Stimulated activated CD4-positive, alpha-beta T cell treated with anti-CD3 and anti-CD28 coated beads, TNF-alpha, amount 100 ng/mL, for 1 hour (primary cell): Measurements from ENCODE around the gene PASK.

Experiments
- DNase-seq, 3 donors: peaks; one replicate each; pipeline ENCODE4 v3.0.0-alpha.2; 2020; ENCODE audit warnings: low read depth in 3 of 3, low spot score in 1 of 3

PASK gene

DNA sequence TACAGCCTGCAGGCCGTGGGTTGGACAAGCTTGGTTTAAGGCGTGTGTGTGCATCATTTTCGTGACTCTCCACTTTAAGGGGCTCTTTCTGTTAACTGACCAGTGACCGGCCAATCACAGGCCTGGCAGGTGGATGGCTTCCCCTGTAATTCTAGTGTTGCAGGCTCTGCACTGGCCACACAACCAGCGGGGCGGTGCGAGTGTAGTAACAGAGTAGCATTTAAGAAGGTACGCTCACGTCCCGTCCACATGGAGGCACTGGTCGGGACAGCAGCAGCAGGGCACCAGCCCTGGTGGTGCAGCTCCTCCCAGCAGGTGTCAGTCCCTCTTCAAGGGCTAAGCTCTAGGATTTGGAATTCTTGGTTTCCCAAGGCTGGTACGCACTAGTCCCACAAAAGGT is 31.2 kb upstream of the PASK start:
- no peak for DNase-seq

DNA sequence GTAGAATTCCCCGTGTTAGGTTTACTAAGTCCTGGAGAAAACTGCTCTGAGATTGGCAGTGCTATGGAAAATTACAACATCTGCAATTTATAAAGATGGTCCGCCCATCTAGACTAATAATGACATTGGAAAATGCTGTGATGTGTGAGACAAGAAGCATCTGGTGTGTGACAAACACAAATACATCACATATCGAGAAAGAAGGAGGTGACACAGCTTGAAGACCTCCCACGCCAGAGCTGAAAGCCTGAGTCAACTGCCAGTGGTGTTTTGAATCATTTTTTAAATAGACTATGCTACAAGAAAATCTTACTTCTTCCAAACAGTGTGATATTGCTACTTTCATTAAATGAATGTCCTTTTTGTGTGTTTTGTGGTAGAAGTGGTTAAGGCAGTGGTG is 30.6 kb upstream of the PASK start:
- DNase-seq: no peak

DNA sequence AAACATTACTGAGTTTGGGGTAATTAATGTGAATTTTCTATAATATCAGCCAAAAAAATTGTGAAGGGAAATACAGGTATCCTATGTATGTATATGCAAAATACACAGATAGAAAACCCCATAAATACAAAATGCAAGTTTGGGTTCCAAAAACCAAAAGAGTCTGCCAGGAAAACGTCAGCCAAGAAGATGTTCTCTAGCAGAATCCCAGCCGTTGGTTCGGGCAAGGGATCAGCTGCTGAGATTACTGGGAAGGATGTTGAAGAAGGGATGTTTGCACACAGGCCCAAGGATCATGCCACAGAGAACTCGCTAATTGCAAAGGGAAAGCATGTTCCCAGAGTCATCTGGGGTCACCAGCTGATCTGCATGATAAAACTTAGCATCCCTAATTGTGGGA is 29.7 kb upstream of the PASK start:
- DNase-seq: no peak

DNA sequence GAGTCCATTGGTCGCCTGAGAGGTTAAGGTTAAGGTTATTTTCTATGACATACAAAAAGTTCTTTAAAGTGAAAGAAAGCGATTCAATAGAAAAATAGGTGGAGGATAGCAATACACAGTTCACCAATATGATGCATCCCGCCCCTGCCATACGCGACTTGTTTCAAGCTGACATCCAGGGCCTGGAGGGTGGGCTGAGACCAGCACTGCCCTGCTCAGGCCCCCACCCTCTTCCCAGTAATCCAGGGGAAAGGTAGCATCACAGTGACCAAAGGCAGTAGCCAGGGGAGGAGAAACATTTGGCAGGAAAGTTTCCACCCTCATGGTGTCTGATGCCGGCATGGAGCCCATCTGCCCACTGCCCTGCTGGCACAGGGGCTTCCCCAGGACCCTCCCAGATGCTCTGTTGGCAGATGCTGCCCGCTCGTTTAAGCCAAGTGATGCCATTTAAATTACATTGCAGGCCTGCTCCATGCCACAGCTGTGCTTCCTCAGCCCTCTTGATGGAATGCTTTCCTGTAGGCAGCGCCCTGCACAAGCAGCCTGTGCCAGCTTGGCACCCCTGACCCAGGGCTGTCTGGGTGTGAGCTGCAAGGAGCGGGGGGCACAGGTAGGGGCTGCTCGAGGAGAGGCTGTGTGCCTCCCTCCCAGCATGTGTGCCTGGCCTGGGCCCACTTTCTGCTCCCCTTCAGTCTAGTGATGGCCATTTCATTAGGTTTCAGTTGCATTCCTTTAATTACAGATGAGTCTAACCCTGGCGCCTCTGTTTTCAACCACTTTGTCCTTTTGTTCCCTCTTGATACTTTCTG is 28.5 kb upstream of the PASK start:
- DNase-seq: no peak

DNA sequence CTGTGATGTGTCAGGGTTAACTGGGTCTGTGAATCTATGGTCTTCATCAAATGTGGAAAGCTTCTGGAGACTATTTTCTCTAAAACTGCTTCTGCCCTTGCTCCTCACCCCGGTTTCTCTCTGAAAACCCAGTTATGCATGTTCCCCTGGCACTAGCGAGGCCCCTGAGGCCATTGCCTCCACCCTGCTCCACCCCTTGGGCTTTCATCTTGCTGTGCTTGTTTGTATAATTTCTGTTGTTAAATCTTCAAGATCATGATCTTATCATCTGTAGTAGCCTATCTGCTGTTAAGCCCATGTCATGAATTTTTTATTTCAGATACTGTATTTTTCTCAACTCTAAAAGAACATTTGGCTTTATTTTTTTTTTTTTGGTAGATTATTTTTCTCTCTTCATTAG is 24.3 kb upstream of the PASK start:
- DNase-seq: no peak

DNA sequence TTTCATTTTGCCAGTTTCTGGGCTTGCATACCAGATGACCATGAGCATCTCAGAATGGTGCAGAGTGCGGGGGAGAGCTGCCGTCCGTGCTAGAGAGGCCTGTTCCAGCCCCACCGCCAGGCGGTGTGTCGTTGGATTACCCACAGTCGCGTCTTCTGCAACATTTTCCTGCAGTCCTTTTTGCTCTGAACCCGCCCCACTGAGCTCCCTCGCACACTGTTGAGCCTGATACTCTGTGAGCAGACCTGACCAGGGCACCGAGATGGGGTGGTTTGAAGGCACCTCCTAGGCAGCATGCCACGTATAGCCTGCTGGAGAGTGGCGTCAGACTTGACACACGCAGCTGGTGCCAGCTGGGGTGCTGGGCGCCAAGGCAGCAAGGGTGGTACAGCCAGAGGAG is 19.1 kb upstream of the PASK start:
- no peak for DNase-seq

DNA sequence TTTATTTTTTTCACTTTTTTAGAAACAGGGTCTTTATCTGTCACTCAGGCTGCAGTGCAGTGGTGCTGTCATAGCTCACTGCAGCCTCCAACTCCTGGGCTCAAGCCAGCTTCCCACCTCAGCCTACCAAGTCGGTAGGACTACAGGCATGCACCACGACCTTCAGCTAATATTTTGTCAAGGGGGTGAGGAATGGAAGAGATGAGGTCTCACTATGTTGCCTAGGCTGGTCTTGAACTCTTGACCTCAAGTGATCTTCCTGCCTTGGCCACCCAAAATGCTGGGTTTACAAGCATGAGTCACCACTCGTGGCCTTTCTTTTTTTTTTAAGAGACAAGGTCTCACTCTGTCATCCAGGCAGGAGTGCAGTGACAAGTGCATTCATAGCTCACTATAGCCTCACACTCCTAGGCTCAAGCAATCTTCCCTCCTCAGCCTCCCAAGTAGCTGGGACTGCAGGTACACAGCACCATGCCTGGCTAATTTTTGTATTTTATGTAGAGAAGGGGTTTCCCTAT is 14.4 kb upstream of the PASK start:
- no peak for DNase-seq

DNA sequence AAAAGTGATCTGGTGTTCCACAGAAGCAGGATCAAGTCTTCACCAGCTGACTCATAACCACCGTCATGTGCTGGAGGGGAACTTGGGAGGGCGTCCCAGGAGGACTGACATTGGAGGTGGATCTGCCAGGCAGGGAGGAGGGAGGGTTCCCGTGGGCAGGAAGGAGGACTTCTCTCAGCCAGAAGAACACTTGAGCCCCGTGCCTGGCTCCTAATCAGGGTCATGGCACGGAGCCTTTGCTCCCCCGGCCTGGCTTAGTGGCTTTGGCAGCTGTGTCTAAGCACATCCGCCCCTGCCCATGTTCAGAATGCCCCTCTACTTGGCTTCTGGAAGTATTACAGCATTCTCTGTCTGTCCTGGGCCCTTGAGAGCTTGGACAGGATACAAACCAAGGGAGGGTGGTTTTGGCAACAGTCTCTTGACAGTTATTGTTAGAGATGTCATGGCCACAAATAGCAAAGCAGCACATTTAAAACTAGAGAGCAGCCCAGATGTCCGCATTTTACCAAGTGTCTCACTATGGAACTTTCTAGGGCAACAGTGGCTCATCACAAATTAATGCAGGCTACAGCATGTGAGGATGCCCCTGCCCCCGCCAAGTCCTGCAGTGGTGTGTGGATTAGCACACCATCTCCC is 12.5 kb upstream of the PASK start:
- no peak for DNase-seq

DNA sequence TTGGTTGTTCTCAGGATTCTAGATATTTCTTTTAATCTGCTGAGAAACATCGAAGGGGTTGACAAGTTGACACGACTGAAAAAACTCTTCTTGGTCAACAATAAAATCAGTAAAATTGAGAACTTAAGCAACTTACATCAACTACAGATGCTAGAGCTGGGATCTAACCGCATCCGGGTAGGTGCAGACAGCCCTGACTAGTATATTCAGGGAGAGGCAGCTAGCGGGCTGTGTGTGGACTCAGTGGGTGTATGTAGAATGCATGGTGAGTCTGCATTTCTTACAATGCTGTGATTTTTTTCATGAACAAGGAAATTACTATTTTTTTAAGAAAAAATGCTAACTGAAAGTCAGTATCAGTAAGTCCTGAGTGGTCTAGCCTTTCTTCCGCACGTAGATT is 11.0 kb upstream of the PASK start:
- no peak for DNase-seq

DNA sequence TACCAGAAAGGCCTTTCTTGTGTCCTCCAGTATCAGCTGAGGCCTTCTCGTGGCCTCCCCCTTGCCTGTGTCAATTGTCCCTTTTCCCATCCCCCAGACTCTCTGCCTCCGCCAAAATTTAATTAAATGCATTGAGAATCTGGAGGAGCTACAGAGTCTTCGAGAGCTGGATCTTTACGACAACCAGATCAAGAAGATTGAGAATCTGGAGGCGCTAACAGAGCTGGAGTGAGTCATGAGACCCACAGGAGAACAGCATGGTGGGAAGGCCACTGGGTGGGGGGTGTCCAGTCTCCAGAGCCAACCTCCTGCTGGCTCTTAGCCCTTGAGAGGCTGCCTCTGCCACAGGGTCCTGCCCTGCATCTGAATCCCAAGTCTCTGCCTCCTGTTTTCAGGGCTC is 9.8 kb upstream of the PASK start:
- DNase-seq: no peak

DNA sequence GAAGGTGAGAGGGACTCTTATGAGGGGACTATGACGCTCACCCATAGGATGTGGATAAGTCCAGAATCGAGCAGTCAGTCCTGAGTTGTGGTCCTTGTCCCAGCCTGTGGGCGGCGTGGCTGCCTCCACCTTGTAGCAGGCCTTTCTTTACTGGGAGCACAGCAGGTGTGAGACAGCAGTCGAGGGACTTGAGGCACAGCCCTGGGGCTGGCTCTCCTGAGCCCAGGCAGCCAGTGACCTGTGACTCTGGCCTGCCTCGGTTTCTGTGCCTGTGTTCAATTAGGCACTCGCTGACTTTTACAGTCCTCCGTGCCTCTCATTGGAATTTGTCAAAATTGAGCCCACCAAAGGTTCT is 9.3 kb upstream of the PASK start:
- DNase-seq: no peak

DNA sequence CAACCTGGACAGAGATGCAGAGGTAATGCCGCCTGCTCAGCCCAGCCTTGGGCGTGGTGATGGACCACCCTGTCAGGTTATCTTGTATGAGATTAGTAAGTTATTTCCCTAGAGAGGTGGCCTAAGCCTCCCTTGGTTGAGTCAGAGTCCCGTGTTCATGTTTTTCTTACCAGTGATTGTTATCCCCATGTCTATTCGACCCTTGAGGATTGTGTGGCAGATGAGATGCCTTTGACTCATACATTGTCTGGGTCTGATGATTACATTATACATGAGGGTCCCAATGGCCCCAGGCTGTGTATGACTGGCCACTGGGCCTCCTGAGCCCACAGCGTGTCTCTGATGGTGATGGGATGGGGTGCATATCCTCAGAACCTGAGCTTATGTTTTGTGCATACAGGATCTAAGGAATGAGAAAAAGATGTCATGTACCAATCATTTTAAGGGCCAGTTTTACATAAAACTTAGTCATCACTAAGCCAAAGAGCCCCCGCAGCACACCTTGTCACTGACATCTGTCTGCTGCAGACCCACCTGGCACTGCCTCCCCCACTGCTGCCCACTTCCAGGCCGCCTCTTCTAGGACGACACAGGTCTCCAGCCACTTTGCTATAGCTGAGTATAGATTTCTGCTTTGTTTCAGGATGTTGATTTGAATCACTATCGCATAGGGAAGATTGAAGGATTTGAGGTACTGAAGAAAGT is 8.7 kb upstream of the PASK start:
- DNase-seq: no peak

DNA sequence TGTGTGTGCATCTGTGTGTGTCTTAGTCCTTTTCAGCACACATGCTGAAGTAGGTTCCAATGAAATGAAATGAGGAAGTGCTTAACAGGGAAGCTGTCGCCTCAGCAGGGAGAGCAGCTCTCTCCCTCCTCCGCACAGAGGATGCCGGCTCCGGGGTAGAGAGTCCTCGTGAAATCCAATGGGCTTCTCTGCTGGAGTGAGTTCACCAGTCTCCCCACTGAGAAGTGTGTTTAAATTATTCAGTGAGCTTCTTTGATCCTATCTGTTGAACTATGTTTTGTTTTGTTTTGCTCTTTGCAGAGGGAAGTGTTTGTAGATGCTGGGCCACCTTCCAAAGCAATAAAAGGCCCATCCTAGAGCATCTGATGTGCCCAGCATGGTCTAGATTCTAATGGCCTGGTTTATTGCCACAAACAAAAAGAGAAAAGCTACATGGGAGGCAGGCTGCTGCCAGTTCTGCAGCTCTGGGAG is 7.7 kb upstream of the PASK start:
- no peak for DNase-seq

DNA sequence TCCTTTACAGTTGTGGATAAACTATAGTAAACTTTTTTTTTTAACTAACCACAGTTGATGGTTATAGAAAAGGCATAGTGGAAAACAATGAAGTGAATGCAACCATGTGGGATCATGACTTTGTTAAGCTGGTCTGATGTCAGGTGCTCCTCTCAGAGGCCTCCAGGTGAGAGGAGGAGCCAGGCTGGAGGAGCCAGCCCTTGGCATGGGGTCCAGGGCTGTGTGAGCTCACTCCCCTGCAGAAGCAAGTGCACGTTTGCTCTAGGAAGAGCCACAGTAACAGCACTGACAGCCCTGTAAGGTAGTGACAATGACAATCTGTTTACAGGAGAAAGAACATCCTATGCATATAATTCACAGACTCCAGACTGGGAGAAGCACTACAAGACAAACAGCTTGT is 6.7 kb upstream of the PASK start:
- DNase-seq: no peak

DNA sequence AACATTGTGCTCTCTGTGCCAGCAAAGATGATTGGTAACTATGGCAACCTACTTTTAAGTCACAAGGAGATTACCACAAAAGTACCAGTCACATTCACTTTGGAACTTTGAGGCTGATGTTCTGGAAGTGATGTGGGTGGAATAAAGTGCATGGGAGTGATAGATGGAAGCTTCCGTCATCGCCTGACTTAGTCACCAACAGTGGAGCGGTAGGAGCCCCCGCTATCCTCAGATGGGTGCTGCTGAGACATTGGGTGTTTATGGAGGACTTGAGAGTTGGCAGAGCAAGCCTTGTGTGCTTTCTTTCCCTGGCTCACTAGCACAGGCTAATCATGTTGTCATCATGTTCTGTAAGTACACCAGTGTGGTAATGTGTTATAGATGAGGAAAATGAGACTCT is 5.6 kb upstream of the PASK start:
- no peak for DNase-seq

DNA sequence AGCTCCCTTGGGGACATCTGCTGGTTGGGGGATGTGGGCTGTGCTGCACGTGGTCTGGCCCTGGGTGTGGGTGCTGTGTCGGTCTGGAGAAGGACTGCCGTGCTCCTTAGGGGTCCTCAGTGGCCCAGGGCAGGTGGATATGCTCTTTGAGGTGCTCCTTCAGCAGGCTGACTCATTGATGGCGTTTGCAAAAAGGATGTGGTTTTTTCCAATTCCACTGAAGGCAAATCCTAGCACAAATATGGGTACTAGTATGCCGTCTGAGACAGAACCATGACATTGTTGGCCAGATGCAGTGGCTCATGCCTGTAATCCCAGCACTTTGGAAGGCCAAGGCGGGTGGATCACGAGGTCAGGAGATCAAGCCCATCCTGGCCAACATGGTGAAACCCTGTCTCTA is 4.3 kb upstream of the PASK start:
- DNase-seq: no peak

DNA sequence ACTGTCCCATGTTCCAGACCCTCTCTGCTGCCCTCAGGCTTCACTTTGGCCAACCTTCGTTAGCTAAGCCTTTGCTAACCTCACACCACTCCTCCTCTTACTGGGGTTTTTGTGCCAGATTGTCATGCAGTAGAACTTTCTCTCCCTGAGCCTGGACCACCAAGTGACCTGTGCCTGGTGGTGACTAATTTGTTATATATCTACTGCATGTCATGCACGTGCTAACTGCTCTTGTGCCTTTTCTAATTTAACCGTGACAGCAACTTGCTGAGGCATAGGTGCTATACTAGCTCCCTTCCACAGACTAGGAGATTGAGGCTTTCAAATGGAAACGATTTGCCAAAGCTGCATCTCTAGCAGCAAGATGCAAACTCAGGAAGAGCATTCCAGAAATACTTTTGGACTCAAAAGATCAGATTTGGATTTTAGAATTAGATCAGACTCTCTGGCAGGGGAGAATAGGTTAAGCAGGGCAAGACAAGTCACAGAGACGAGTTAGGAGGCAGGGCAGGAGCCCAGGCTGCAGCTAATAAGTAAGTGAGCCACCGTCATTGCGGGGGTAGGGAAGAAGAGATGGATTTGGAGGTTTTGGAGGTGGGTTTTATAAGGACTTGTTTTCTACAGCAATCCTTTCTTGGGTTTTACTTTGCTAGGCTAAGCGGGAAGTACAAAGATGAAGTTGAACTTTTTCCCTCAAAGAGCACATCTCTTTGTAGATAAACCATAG is 2.8 kb upstream of the PASK start:
- DNase-seq: no peak

DNA sequence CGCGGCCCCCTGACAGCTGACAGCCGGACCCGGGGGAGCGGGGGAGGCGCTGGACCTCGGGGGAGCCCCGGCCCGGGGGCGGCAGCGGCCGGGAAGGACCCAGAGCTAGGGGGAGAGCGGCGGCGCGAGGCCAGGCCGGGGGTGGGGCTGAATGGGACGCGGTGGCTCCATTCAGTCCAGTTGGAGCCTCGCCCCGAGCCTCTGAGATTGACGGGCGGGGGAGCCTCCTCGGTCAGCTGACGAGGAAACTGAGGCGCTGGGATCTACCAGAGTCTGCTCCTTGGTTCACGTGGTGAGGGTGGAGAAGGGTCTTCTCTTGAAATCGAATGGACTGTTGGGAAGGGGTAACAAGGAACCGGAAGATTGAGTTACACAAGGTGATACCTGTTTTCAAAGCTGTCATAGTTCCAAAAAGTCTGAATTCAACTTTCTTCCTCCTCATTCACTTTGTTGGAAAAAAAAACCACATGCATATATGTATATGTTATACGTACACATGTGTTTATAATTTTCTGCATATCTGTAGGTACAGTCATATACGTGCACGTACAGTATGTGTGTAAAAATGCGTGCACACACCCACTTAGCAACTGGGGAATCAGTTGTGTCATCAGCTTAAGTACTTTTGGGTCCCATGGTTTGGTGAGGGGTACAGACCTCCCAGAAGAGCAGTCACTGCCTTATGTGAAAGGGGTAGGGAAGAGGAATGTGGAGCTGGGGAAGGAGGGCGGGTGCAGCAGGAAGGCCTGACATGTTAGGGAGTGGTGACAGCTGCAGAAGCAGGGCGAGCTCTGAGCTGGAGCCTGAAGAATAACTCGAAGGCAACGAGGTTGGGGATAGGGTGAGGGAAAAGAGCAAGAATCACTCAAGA is 1.6 kb upstream of the PASK start:
- DNase-seq: no peak

DNA sequence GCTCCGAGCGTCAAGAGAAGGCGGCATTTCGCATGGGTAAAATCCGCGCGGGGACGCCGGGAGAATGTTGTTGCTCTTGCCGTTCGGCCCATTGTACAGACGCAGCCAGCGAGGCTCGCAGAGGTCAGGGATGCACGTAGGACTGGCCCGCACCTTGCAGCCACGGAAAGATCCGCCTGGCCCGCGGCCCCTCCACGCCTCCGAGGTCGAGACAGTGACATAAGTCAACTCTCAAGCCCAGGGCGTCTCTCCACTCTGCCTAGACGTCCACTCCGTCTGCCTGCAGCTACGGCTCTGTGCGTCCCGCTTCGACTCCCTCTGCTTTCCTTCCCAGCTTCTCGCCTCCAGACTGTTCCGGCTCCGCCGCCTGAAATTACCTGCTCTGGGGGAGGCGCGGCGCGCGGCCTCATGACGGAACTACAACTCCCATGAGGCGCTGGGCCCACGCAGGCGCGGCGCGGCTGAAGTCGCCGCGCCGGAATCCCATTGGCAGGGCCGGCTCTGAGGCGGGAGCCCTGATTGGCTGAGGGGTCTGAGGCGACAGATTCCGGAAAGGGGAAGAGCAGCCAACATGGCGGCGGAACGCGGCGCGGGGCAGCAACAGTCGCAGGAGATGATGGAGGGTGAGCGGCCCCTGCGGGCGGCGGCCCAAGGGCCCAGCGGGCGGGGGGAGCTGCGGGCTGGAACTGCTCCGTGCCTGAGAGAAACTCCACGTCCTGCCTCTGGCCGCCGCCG is 820 bp upstream of the PASK start, which contains the start of gene PPP1R7:
Gene PPP1R7 (plus strand): TSS at position 543 of the 735 bp plus-strand sequence. CDS start 29 bp downstream, at position 572.
- DNase-seq: peak; percentile 86 to 89 (median 89)

DNA sequence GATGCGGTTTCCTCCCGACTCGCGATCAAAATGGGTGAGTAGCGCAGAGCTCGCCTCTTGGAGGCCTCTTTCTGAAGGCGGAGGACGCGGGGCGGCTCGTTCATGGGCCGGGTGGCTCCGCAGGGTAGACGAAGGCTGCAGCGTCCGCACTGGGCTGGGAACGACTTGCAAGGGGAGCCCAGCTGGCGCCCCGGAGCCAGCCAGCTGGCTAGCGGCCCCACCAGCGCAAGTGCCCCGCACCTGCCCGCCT is 328 bp upstream of the PASK start:
- DNase-seq: no peak
